HEK293 (cell line): ENCODE measurements around the gene URGCP.

Experiments
- CTCF ChIA-PET: fragments of 350-600 bp; formaldehyde crosslinking; extraction: SDS; loops from one replicate; lab custom pipeline; 2021; ENCODE audit warnings: antibody characterized with exemption; lab: Yijun Ruan, JAX
- POLR2A ChIA-PET: fragments of 300-600 bp; formaldehyde crosslinking; extraction: SDS; loops from one replicate; lab custom pipeline; 2020; ENCODE audit warnings: antibody characterized with exemption, inconsistent platforms; lab: Yijun Ruan, JAX
- H3K27ac ChIP-seq: fragments of 200-500 bp; sonication (Bioruptor generic); 2 replicates; pipeline ENCODE4 v1.5.1; 2014; ENCODE audit warnings: low read depth, low read length, control low read depth, inconsistent platforms; ENCODE audit errors: extremely low read depth
- H3K36me3 ChIP-seq, 2 experiments: fragments of 200-500 bp in 1 of 2; sonication (Bioruptor generic) in 1 of 2; 1 replicate in 1 of 2; 2 replicates in 1 of 2; pipeline ENCODE4 v1.5.1; 2014 to 2017; ENCODE audit warnings: inconsistent platforms in 2 of 2, low read length in 2 of 2; ENCODE audit not compliant: control insufficient read depth in 2 of 2, insufficient read depth in 1 of 2
- H3K4me1 ChIP-seq: fragments of 200-500 bp; sonication (Bioruptor generic); 2 replicates; pipeline ENCODE4 v1.5.1; 2014; ENCODE audit warnings: mild to moderate bottlenecking, low read length, inconsistent platforms; ENCODE audit not compliant: control insufficient read depth, insufficient read depth
- H3K4me3 ChIP-seq: 2 replicates; pipeline ENCODE4 v1.5.1; 2011; ENCODE audit warnings: low read depth, mild to moderate bottlenecking, control low read depth, low read length, moderate library complexity
- H3K9me3 ChIP-seq: fragments of 200-500 bp; sonication (Bioruptor generic); 2 replicates; pipeline ENCODE4 v1.5.1; 2014; ENCODE audit warnings: low read depth, low read length, inconsistent platforms; ENCODE audit not compliant: control insufficient read depth, insufficient read depth
- FEZF1 ChIP-seq: fragments of 450-650 bp; formaldehyde crosslinking; IDR thresholded peaks from 2 replicates; pipeline ENCODE4 v1.5.1; 2016; ENCODE audit warnings: missing biosample characterization, missing genetic modification characterization
- MZF1 ChIP-seq: fragments of 450-650 bp; formaldehyde crosslinking; IDR thresholded peaks from 2 replicates; pipeline ENCODE4 v1.5.1; 2017; ENCODE audit warnings: missing biosample characterization, missing genetic modification characterization, borderline replicate concordance
- OSR2 ChIP-seq: fragments of 450-650 bp; formaldehyde crosslinking; IDR thresholded peaks from 2 replicates; pipeline ENCODE4 v1.5.1; 2016; ENCODE audit warnings: missing biosample characterization, missing genetic modification characterization
- PATZ1 ChIP-seq: fragments of 450-650 bp; formaldehyde crosslinking; IDR thresholded peaks from 2 replicates; pipeline ENCODE4 v1.5.1; 2016; ENCODE audit warnings: missing biosample characterization, missing genetic modification characterization
- SP7 ChIP-seq: fragments of 450-650 bp; formaldehyde crosslinking; IDR thresholded peaks from 2 replicates; pipeline ENCODE4 v1.5.1; 2016; ENCODE audit warnings: missing biosample characterization, missing genetic modification characterization
- ZBTB21 ChIP-seq: fragments of 450-650 bp; formaldehyde crosslinking; IDR thresholded peaks from 2 replicates; pipeline ENCODE4 v1.5.1; 2017; ENCODE audit warnings: missing biosample characterization, missing genetic modification characterization
- ZEB2 ChIP-seq: fragments of 450-650 bp; formaldehyde crosslinking; IDR thresholded peaks from 2 replicates; pipeline ENCODE4 v1.5.1; 2016; ENCODE audit warnings: missing biosample characterization, missing genetic modification characterization
- ZFP3 ChIP-seq: fragments of 450-650 bp; formaldehyde crosslinking; IDR thresholded peaks from 2 replicates; pipeline ENCODE4 v1.5.1; 2016; ENCODE audit warnings: low read depth, missing biosample characterization, missing genetic modification characterization
- ZFP69B ChIP-seq: fragments of 450-650 bp; formaldehyde crosslinking; IDR thresholded peaks from 2 replicates; pipeline ENCODE4 v1.5.1; 2016; ENCODE audit warnings: missing biosample characterization, missing genetic modification characterization
- ZIC2 ChIP-seq: fragments of 450-650 bp; formaldehyde crosslinking; IDR thresholded peaks from 2 replicates; pipeline ENCODE4 v1.5.1; 2016; ENCODE audit warnings: missing biosample characterization, missing genetic modification characterization
- ZNF121 ChIP-seq: fragments of 450-650 bp; formaldehyde crosslinking; IDR thresholded peaks from 2 replicates; pipeline ENCODE4 v1.5.1; 2016; ENCODE audit warnings: missing biosample characterization, missing genetic modification characterization
- ZNF133 ChIP-seq: fragments of 450-650 bp; formaldehyde crosslinking; IDR thresholded peaks from 2 replicates; pipeline ENCODE4 v1.5.1; 2016; ENCODE audit warnings: missing biosample characterization, missing genetic modification characterization
- ZNF146 ChIP-seq: fragments of 450-650 bp; formaldehyde crosslinking; IDR thresholded peaks from 2 replicates; pipeline ENCODE4 v1.5.1; 2016; ENCODE audit warnings: missing biosample characterization, missing genetic modification characterization
- ZNF239 ChIP-seq: fragments of 450-650 bp; formaldehyde crosslinking; IDR thresholded peaks from 2 replicates; pipeline ENCODE4 v1.5.1; 2016; ENCODE audit warnings: missing biosample characterization, missing genetic modification characterization
- ZNF274 ChIP-seq, 2 experiments: fragments of 200-500 bp in 1 of 2; fragments of 450-650 bp in 1 of 2; sonication (Bioruptor generic) in 1 of 2; formaldehyde crosslinking in 1 of 2; IDR thresholded peaks; 2 replicates each; pipeline versions ENCODE4 v1.5.1 to v1.6.1; 2014 to 2016; ENCODE audit warnings: borderline replicate concordance in 1 of 2, inconsistent platforms in 1 of 2, low read length in 1 of 2, missing biosample characterization in 1 of 2, missing genetic modification characterization in 1 of 2
- ZNF335 ChIP-seq: fragments of 450-650 bp; formaldehyde crosslinking; conservative IDR thresholded peaks from 2 replicates; pipeline ENCODE4 v1.5.1; 2016; ENCODE audit warnings: missing biosample characterization, missing genetic modification characterization
- ZNF354C ChIP-seq: fragments of 450-650 bp; formaldehyde crosslinking; IDR thresholded peaks from 2 replicates; pipeline ENCODE4 v1.5.1; 2016; ENCODE audit warnings: missing biosample characterization, missing genetic modification characterization, low read depth, borderline replicate concordance
- ZNF366 ChIP-seq: fragments of 450-650 bp; formaldehyde crosslinking; conservative IDR thresholded peaks from 2 replicates; pipeline ENCODE4 v1.5.1; 2016; ENCODE audit warnings: missing biosample characterization, missing genetic modification characterization
- ZNF426 ChIP-seq: fragments of 450-650 bp; formaldehyde crosslinking; IDR thresholded peaks from 2 replicates; pipeline ENCODE4 v1.5.1; 2017; ENCODE audit warnings: missing biosample characterization, missing genetic modification characterization, mild to moderate bottlenecking, inconsistent platforms, moderate library complexity
- ZNF473 ChIP-seq: fragments of 450-650 bp; formaldehyde crosslinking; IDR thresholded peaks from 2 replicates; pipeline ENCODE4 v1.5.1; 2017; ENCODE audit warnings: missing biosample characterization, missing genetic modification characterization
- ZNF629 ChIP-seq: fragments of 450-650 bp; formaldehyde crosslinking; IDR thresholded peaks from 2 replicates; pipeline ENCODE4 v1.5.1; 2017; ENCODE audit warnings: missing biosample characterization, missing genetic modification characterization
- ZNF692 ChIP-seq: fragments of 450-650 bp; formaldehyde crosslinking; IDR thresholded peaks from 2 replicates; pipeline ENCODE4 v1.5.1; 2016; ENCODE audit warnings: missing biosample characterization, missing genetic modification characterization
- ZNF701 ChIP-seq: fragments of 450-650 bp; formaldehyde crosslinking; IDR thresholded peaks from 2 replicates; pipeline ENCODE4 v1.5.1; 2016; ENCODE audit warnings: missing biosample characterization, missing genetic modification characterization
- ZNF747 ChIP-seq: fragments of 450-650 bp; formaldehyde crosslinking; IDR thresholded peaks from 2 replicates; pipeline ENCODE4 v1.5.1; 2016; ENCODE audit warnings: missing biosample characterization, missing genetic modification characterization
- ZNF792 ChIP-seq: fragments of 450-650 bp; formaldehyde crosslinking; IDR thresholded peaks from 2 replicates; pipeline ENCODE4 v1.5.1; 2016; ENCODE audit warnings: missing biosample characterization, missing genetic modification characterization
- ZNF843 ChIP-seq: fragments of 450-650 bp; formaldehyde crosslinking; IDR thresholded peaks from 2 replicates; pipeline ENCODE4 v1.5.1; 2016; ENCODE audit warnings: missing biosample characterization, missing genetic modification characterization

URGCP gene

GRCh38 chr7:43888993-43889945 lies 17.1 kb downstream of the URGCP start (continued):
- TF ChIP-seq MZF1: 0 out of 2 replicates have a peak, but pooled peaks have one; percentile 43
- no peak for TF ChIP-seq ZNF239 (tag by site-specific recombination)
- TF ChIP-seq PATZ1: no peak
- no peak for TF ChIP-seq ZNF354C (tag by site-specific recombination)
- TF ChIP-seq ZNF701 (tag by site-specific recombination): no peak
- no peak for TF ChIP-seq ZIC2 (tag by site-specific recombination)
- peak; percentile 88 for TF ChIP-seq SP7
- no peak for TF ChIP-seq ZNF335 (tag by site-specific recombination)
- TF ChIP-seq ZNF121: no peak
- no peak for TF ChIP-seq ZNF146 (tag by site-specific recombination)
- TF ChIP-seq ZNF133 (tag by site-specific recombination): no peak
- TF ChIP-seq ZNF747: no peak
- no peak for TF ChIP-seq ZNF629 (tag by site-specific recombination)
- TF ChIP-seq OSR2: no peak

- Histone ChIP-seq H3K9me3 (no peaks in the 10 kb centered on the region), H3K4me1 (no peaks in the 10 kb centered on the region), H3K27ac (no peak overlapping the region), H3K4me3 (no peak overlapping the region), H3K36me3 (peaks cover 32 to 48% of the 10 kb centered on the region in 2 experiments)
- TF ChIP-seq ZEB2 (tag by site-specific recombination): no peak
- 0 out of 2 replicates have a peak, but pooled peaks have one; percentile 31 for TF ChIP-seq ZNF121
- POLR2A ChIA-PET: interaction anchor here (1.3 kb wide), 1 partner anchor 15 kb away, joined by 5 read pairs; the partner anchor contains the start of gene MRPS24
- CTCF ChIA-PET: interaction anchor here (0.6 kb wide), 1 partner anchor 65 kb away, joined by 4 read pairs; no protein-coding TSS in a partner anchor
Measured at GRCh38 chr7:43884617-43885016, 21.8 kb downstream of the URGCP start.

GRCh38 chr7:43884209-43884608 lies 22.2 kb downstream of the URGCP start:
- H3K27ac ChIP-seq: no peak overlapping the region
- H3K4me3 ChIP-seq: no peak overlapping the region
- H3K9me3 ChIP-seq: no peaks in the 10 kb centered on the region
- TF ChIP-seq ZNF473 (tag by site-specific recombination): no peak
- no peak for TF ChIP-seq ZFP3 (tag by site-specific recombination)
- TF ChIP-seq ZFP69B (tag by site-specific recombination): no peak
- TF ChIP-seq FEZF1 (tag by site-specific recombination): no peak
- TF ChIP-seq ZNF843 (tag by site-specific recombination): no peak
- TF ChIP-seq ZNF792 (tag by site-specific recombination): no peak
- no peak for TF ChIP-seq ZNF426 (tag by site-specific recombination)
- TF ChIP-seq ZNF366 (tag by site-specific recombination): no peak
- no peak for TF ChIP-seq PATZ1
- TF ChIP-seq ZNF692 (tag by site-specific recombination): no peak
- no peak for TF ChIP-seq ZNF274 (IDR thresholded peaks at IDR 0.05; ENCODE audit: low read length)
- TF ChIP-seq ZNF274 (tag by site-specific recombination; IDR thresholded peaks at IDR 0.05; ENCODE audit: borderline replicate concordance): no peak
- TF ChIP-seq ZBTB21: no peak
- POLR2A ChIA-PET: interaction anchor here (1.3 kb wide), 1 partner anchor 15 kb away, joined by 5 read pairs; the partner anchor contains the start of gene MRPS24
- peaks cover 32 to 52% of the 10 kb centered on the region in 2 experiments for H3K36me3 ChIP-seq
- no peaks in the 10 kb centered on the region for H3K4me1 ChIP-seq
- CTCF ChIA-PET: interaction anchor here (0.6 kb wide), 1 partner anchor 65 kb away, joined by 4 read pairs; no protein-coding TSS in a partner anchor
